GM12874 (cell line): ENCODE measurements around the gene CCND1.

Experiments used
- CTCF ChIP-seq: IDR thresholded peaks from 2 replicates; pipeline ENCODE4 v1.5.1; 2011; ENCODE audit warnings: low read depth, mild to moderate bottlenecking, control low read depth, low read length, moderate library complexity; ENCODE audit not compliant: insufficient read depth

The CCND1 gene

GRCh38 chr11:69642913-69643632, 2.1 kb downstream of the CCND1 start:
- peak; percentile 96 for TF ChIP-seq CTCF

GRCh38 chr11:69643646-69644045, 2.7 kb downstream of the CCND1 start:
- no peak for TF ChIP-seq CTCF

- TF ChIP-seq CTCF, result no peak
Observed at GRCh38 chr11:69644071-69644961, 3.4 kb downstream of the CCND1 start.

- TF ChIP-seq CTCF, result no peak
Observed at GRCh38 chr11:69644962-69645675, 4.2 kb downstream of the CCND1 start.

- TF ChIP-seq CTCF, result no peak
Observed at GRCh38 chr11:69645801-69646492, 5.0 kb downstream of the CCND1 start.

- TF ChIP-seq CTCF, result no peak
Observed at GRCh38 chr11:69646493-69647389, 5.8 kb downstream of the CCND1 start.
